GM23338 (cell line): ENCODE measurements around the gene CYB5B. TPM values are rescaled to one million over a fixed set of nuclear protein-coding genes. Genes with fewer than 3 reads are reported as not detected.

Experiments
- ATAC-seq: fragments of 200-7000 bp; cut with Tn5 transposase; 3 replicates; pipeline ENCODE4 v1.9.1; 2020
- DNase-seq: peaks from one replicate; pipeline ENCODE4 v3.0.0-alpha.2; 2015; ENCODE audit warnings: low spot score
- H2AFZ ChIP-seq: fragments of 200-600 bp; sonication (generic); 2 replicates; pipeline ENCODE4 v1.8.0; 2016; ENCODE audit warnings: antibody characterized with exemption, mild to moderate bottlenecking, moderate library complexity
- H3F3A ChIP-seq: fragments of 200-600 bp; sonication (generic); replicated peaks from 2 replicates; pipeline ENCODE4 v1.8.0; 2017; ENCODE audit warnings: antibody characterized with exemption, mixed run types, low read depth
- H3K27ac ChIP-seq: fragments of 200-600 bp; sonication (generic); 2 replicates; pipeline ENCODE4 v1.6.1; 2016; ENCODE audit warnings: low read depth
- H3K27me3 ChIP-seq: fragments of 200-600 bp; sonication (generic); 2 replicates; pipeline ENCODE4 v1.8.0; 2016; ENCODE audit warnings: mild to moderate bottlenecking, mixed run types, moderate library complexity; ENCODE audit not compliant: insufficient read depth
- H3K36me3 ChIP-seq: fragments of 200-600 bp; sonication (generic); 2 replicates; pipeline ENCODE4 v1.8.0; 2016; ENCODE audit warnings: mild to moderate bottlenecking; ENCODE audit not compliant: insufficient read depth
- H3K4me1 ChIP-seq: fragments of 200-600 bp; sonication (generic); 2 replicates; pipeline ENCODE4 v1.8.0; 2016; ENCODE audit warnings: mild to moderate bottlenecking, moderate library complexity; ENCODE audit not compliant: insufficient read depth
- H3K4me2 ChIP-seq: fragments of 200-600 bp; sonication (generic); 2 replicates; pipeline ENCODE4 v1.7.1; 2017; ENCODE audit warnings: mixed run types
- H3K4me3 ChIP-seq: fragments of 200-600 bp; sonication (generic); 2 replicates; pipeline ENCODE4 v1.6.1; 2016; ENCODE audit warnings: mixed run types
- H3K79me2 ChIP-seq: fragments of 200-600 bp; sonication (generic); replicated peaks from 2 replicates; pipeline ENCODE4 v1.8.0; 2017; ENCODE audit warnings: mild to moderate bottlenecking; ENCODE audit not compliant: insufficient read depth
- H3K9me2 ChIP-seq: fragments of 200-600 bp; sonication (generic); 2 replicates; pipeline ENCODE4 v1.8.0; 2017; ENCODE audit not compliant: insufficient read depth
- H4K20me1 ChIP-seq: fragments of 200-600 bp; sonication (generic); replicated peaks from 2 replicates; pipeline ENCODE4 v1.8.0; 2017; ENCODE audit warnings: mild to moderate bottlenecking; ENCODE audit not compliant: insufficient read depth
- H3K27ac Mint-ChIP-seq: 2 replicates; pipeline ENCODE4 v1.8.0; 2020; ENCODE audit warnings: inconsistent platforms, mild to moderate bottlenecking, moderate library complexity, mixed read lengths
- H3K27me3 Mint-ChIP-seq: 3 replicates; pipeline ENCODE4 v1.8.0; 2022; ENCODE audit warnings: low read depth, mild to moderate bottlenecking, moderate library complexity, mixed read lengths, inconsistent platforms; ENCODE audit not compliant: insufficient read depth, poor library complexity
- H3K36me3 Mint-ChIP-seq: 3 replicates; pipeline ENCODE4 v1.8.0; 2021; ENCODE audit warnings: low read depth, mild to moderate bottlenecking, inconsistent platforms, moderate library complexity, mixed read lengths
- H3K4me1 Mint-ChIP-seq: 3 replicates; pipeline ENCODE4 v1.8.0; 2020; ENCODE audit warnings: mild to moderate bottlenecking, inconsistent platforms, mixed read lengths
- H3K4me3 Mint-ChIP-seq: 3 replicates; pipeline ENCODE4 v1.8.0; 2021; ENCODE audit warnings: moderate library complexity, mild to moderate bottlenecking, inconsistent platforms, mixed read lengths
- H3K9me3 Mint-ChIP-seq: 3 replicates; pipeline ENCODE4 v1.8.0; 2020; ENCODE audit warnings: moderate library complexity, mild to moderate bottlenecking, inconsistent platforms, mixed read lengths
- CREB1 ChIP-seq: fragments of 250-450 bp; sonication (Bioruptor Pico); IDR thresholded peaks from 2 replicates; pipeline ENCODE4 v1.5.0; 2020; ENCODE audit warnings: low read depth, mild to moderate bottlenecking, moderate library complexity
- EZH2phosphoT487 ChIP-seq: fragments of 200-600 bp; sonication (generic); IDR thresholded peaks from one replicate; pipeline ENCODE4 v1.8.1; 2018; ENCODE audit warnings: antibody characterized with exemption; ENCODE audit not compliant: unreplicated experiment
- JUNB ChIP-seq: IDR thresholded peaks from one replicate; pipeline ENCODE4 v1.6.1; 2016; ENCODE audit warnings: antibody characterized with exemption; ENCODE audit not compliant: unreplicated experiment
- STAT1 ChIP-seq: IDR thresholded peaks from one replicate; pipeline ENCODE4 v1.6.1; 2016; ENCODE audit warnings: antibody characterized with exemption; ENCODE audit not compliant: unreplicated experiment
- ZNF331 ChIP-seq: fragments of 250-450 bp; sonication (Bioruptor Pico); IDR thresholded peaks from 2 replicates; pipeline ENCODE4 v1.5.0; 2020; ENCODE audit warnings: low read depth, mild to moderate bottlenecking, moderate library complexity
- polyA plus RNA-seq: library from polyadenylated mRNA; unstranded; fragments of >200 nt; fragmentation: Nextera tagmentation; extraction: Ambion mirVana; gene quantifications from 2 replicates; pipeline ENCODE4 v1.2.1, GENCODE V29; 2016
- total RNA-seq: library from RNA; depleted of rRNA; stranded (reverse); fragments of >200 nt; shearing (Covaris generic); gene quantifications from 2 replicates; pipeline ENCODE4 v1.2.3, GENCODE V29; 2014
- TF ChIP-seq, protein P1 (sequence below): fragments of 250-450 bp; sonication (Bioruptor Pico); IDR thresholded peaks from 2 replicates; pipeline ENCODE4 v1.5.0; 2020; ENCODE audit warnings: mild to moderate bottlenecking, moderate library complexity
- TF ChIP-seq, protein P2 (sequence below), 2 experiments: fragments of 200-600 bp in 1 of 2; sonication (generic) in 1 of 2; conservative IDR thresholded peaks; 2 replicates each; pipeline versions ENCODE4 v1.5.1 to v1.6.1; 2016 to 2017; ENCODE audit warnings: antibody characterized with exemption in 2 of 2, low read depth in 2 of 2, mild to moderate bottlenecking in 2 of 2, moderate library complexity in 1 of 2

CYB5B gene
- total and polyA plus RNA-seq, 2 experiments from 2014 or later: 72.0 to 110 TPM

DNA sequence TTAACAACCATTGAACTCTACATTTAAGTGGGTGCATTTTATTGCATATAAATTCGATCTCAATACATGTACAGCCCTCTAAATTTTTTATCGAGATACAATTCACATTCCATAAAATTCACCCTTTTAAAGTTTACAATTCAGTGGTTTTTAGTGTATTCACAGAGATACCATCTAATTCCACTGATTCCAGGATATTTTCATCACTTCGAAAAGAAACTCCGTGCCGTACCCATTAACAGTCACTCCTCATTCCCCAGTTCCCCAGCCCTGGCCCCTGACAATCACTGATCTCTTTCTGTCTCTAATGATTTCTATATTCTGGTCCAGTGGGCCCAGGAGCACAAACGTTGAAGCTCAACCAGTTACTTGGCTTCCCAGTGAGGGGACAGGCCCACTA is 61.4 kb downstream of the CYB5B start (continued):
- TF ChIP-seq, protein P1, sequence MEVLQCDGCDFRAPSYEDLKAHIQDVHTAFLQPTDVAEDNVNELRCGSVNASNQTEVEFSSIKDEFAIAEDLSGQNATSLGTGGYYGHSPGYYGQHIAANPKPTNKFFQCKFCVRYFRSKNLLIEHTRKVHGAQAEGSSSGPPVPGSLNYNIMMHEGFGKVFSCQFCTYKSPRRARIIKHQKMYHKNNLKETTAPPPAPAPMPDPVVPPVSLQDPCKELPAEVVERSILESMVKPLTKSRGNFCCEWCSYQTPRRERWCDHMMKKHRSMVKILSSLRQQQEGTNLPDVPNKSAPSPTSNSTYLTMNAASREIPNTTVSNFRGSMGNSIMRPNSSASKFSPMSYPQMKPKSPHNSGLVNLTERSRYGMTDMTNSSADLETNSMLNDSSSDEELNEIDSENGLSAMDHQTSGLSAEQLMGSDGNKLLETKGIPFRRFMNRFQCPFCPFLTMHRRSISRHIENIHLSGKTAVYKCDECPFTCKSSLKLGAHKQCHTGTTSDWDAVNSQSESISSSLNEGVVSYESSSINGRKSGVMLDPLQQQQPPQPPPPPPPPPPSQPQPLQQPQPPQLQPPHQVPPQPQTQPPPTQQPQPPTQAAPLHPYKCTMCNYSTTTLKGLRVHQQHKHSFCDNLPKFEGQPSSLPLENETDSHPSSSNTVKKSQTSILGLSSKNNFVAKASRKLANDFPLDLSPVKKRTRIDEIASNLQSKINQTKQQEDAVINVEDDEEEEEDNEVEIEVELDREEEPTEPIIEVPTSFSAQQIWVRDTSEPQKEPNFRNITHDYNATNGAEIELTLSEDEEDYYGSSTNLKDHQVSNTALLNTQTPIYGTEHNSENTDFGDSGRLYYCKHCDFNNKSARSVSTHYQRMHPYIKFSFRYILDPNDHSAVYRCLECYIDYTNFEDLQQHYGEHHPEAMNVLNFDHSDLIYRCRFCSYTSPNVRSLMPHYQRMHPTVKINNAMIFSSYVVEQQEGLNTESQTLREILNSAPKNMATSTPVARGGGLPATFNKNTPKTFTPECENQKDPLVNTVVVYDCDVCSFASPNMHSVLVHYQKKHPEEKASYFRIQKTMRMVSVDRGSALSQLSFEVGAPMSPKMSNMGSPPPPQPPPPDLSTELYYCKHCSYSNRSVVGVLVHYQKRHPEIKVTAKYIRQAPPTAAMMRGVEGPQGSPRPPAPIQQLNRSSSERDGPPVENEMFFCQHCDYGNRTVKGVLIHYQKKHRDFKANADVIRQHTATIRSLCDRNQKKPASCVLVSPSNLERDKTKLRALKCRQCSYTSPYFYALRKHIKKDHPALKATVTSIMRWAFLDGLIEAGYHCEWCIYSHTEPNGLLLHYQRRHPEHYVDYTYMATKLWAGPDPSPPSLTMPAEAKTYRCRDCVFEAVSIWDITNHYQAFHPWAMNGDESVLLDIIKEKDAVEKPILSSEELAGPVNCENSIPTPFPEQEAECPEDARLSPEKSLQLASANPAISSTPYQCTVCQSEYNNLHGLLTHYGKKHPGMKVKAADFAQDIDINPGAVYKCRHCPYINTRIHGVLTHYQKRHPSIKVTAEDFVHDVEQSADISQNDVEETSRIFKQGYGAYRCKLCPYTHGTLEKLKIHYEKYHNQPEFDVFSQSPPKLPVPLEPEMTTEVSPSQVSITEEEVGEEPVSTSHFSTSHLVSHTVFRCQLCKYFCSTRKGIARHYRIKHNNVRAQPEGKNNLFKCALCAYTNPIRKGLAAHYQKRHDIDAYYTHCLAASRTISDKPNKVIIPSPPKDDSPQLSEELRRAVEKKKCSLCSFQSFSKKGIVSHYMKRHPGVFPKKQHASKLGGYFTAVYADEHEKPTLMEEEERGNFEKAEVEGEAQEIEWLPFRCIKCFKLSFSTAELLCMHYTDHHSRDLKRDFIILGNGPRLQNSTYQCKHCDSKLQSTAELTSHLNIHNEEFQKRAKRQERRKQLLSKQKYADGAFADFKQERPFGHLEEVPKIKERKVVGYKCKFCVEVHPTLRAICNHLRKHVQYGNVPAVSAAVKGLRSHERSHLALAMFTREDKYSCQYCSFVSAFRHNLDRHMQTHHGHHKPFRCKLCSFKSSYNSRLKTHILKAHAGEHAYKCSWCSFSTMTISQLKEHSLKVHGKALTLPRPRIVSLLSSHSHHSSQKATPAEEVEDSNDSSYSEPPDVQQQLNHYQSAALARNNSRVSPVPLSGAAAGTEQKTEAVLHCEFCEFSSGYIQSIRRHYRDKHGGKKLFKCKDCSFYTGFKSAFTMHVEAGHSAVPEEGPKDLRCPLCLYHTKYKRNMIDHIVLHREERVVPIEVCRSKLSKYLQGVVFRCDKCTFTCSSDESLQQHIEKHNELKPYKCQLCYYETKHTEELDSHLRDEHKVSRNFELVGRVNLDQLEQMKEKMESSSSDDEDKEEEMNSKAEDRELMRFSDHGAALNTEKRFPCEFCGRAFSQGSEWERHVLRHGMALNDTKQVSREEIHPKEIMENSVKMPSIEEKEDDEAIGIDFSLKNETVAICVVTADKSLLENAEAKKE (CRISPR knock-in tag): no peak
- TF ChIP-seq, protein P2, sequence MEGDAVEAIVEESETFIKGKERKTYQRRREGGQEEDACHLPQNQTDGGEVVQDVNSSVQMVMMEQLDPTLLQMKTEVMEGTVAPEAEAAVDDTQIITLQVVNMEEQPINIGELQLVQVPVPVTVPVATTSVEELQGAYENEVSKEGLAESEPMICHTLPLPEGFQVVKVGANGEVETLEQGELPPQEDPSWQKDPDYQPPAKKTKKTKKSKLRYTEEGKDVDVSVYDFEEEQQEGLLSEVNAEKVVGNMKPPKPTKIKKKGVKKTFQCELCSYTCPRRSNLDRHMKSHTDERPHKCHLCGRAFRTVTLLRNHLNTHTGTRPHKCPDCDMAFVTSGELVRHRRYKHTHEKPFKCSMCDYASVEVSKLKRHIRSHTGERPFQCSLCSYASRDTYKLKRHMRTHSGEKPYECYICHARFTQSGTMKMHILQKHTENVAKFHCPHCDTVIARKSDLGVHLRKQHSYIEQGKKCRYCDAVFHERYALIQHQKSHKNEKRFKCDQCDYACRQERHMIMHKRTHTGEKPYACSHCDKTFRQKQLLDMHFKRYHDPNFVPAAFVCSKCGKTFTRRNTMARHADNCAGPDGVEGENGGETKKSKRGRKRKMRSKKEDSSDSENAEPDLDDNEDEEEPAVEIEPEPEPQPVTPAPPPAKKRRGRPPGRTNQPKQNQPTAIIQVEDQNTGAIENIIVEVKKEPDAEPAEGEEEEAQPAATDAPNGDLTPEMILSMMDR (conservative IDR thresholded peaks at IDR 0.05; ENCODE audit: low read depth in 2 of 2): no peak
- TF ChIP-seq CREB1 (no peak), JUNB (no peak), ZNF331 (CRISPR knock-in tag) (no peak)

DNA sequence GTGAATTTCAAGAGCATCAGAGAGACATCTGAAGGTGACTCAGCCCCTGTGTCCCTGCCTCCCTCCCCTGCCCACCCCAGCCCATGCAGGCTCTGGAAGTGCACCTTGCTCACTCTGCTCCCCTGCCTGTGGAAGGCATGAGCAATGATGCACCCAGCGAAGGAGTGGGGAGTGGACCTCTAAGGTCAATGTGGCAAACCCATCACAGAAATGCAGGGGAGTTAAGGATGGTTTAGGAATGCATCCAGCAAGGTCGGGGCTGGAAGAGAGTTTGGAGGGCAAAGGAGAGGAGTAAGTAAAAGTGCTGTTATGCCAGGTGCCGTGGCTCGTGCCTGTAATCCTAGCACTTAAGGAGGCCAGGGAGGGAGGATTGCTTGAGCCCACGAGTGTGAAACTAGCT is 61.9 kb downstream of the CYB5B start:
- Histone ChIP-seq H3K36me3 (no peaks in the 10 kb centered on the region), H3K4me2 (no peak overlapping the region), H3K9me2 (no peaks in the 10 kb centered on the region), H4K20me1 (no peaks in the 10 kb centered on the region), H2AFZ (no peak overlapping the region), H3K4me3 (no peak overlapping the region), H3K27me3 (no peaks in the 10 kb centered on the region), H3K27ac (no peak overlapping the region), H3K4me1 (no peaks in the 10 kb centered on the region), H3F3A (no peaks in the 10 kb centered on the region), H3K79me2 (no peaks in the 10 kb centered on the region)
- H3K4me1 Mint-ChIP-seq: no peaks in the 10 kb centered on the region
- TF ChIP-seq EZH2phosphoT487: no peak
- no peak for TF ChIP-seq JUNB
- TF ChIP-seq ZNF331 (CRISPR knock-in tag): no peak
- TF ChIP-seq STAT1: no peak
- H3K27me3 Mint-ChIP-seq: peaks cover 2% of the 10 kb centered on the region
- H3K36me3 Mint-ChIP-seq: no peaks in the 10 kb centered on the region
- DNase-seq (no peak), ATAC-seq (no peak)
- no peaks in the 10 kb centered on the region for H3K9me3 Mint-ChIP-seq
- H3K27ac Mint-ChIP-seq: 0 out of 2 replicates have a peak overlapping the region, but pooled peaks have one; percentile 37
- H3K4me3 Mint-ChIP-seq: no peak overlapping the region
